Dedifferentiated amniotic fluid mesenchymal stem cell (primary cell): Measurements from ENCODE around the gene NAGLU.
A peak's percentile ranks its signal among the peaks of the same experiment; 100 is the strongest.
"Not testable (repeated sequence)": the region's sequence is repeated elsewhere in the genome, so short reads cannot be mapped to it uniquely, and the experiment has no call there.

Source experiments
- DNase-seq: peaks from one replicate; pipeline ENCODE4 v3.0.0-alpha.2; 2016; ENCODE audit errors: extremely low spot score

Gene NAGLU

GRCh38 chr17:42544874-42545283, 8.8 kb downstream of the NAGLU start:
- DNase-seq: no peak

- not testable (repeated sequence) for DNase-seq
Observed at GRCh38 chr17:42545755-42546505, 9.9 kb downstream of the NAGLU start.

GRCh38 chr17:42547001-42547461, 11.0 kb downstream of the NAGLU start:
- no peak for DNase-seq

- no peak for DNase-seq
Observed at GRCh38 chr17:42547698-42548069, 11.6 kb downstream of the NAGLU start.

- DNase-seq: no peak
Observed at GRCh38 chr17:42548070-42548837, 12.2 kb downstream of the NAGLU start.

- DNase-seq: no peak
Observed at GRCh38 chr17:42548993-42549755, 13.1 kb downstream of the NAGLU start.

GRCh38 chr17:42552736-42553135, 16.7 kb downstream of the NAGLU start, which contains the start of gene HSD17B1:
HSD17B1 (plus strand) TSS chr17:42552923; CDS start chr17:42552934, 11 bp downstream.
- DNase-seq: not testable (repeated sequence)

GRCh38 chr17:42553161-42553818, 17.2 kb downstream of the NAGLU start:
- DNase-seq: no peak

GRCh38 chr17:42553866-42554249, 17.8 kb downstream of the NAGLU start:
- no peak for DNase-seq

- peak; percentile 46 for DNase-seq
Observed at GRCh38 chr17:42554250-42555121, 18.4 kb downstream of the NAGLU start.

- DNase-seq: no peak
Observed at GRCh38 chr17:42555122-42555622, 19.1 kb downstream of the NAGLU start.

- not testable (repeated sequence) for DNase-seq
Observed at GRCh38 chr17:42555961-42556617, 20.0 kb downstream of the NAGLU start.

GRCh38 chr17:42559075-42559474, 23.0 kb downstream of the NAGLU start:
- DNase-seq: no peak

GRCh38 chr17:42560246-42560645, 24.2 kb downstream of the NAGLU start:
- DNase-seq: no peak

- DNase-seq: peak; percentile 99
Observed at GRCh38 chr17:42561897-42562387, 25.9 kb downstream of the NAGLU start, which contains the start of gene COASY. COASY (plus strand) TSS chr17:42562148; CDS start chr17:42562623, 475 bp downstream.

GRCh38 chr17:42562388-42563142, 26.5 kb downstream of the NAGLU start:
- DNase-seq: no peak

GRCh38 chr17:42563143-42563509, 27.1 kb downstream of the NAGLU start:
- no peak for DNase-seq

GRCh38 chr17:42563543-42563942, 27.5 kb downstream of the NAGLU start:
- DNase-seq: no peak

- no peak for DNase-seq
Observed at GRCh38 chr17:42563950-42564349, 27.9 kb downstream of the NAGLU start.
